HG03060 (cell line): ENCODE data around the gene AIFM3.

ENCODE experiments used
- ATAC-seq: cut with Tn5 transposase; IDR thresholded peaks from one replicate; pipeline ENCODE4 v1.9.1; 2021; ENCODE audit warnings: low read depth, moderate number of reproducible peaks; ENCODE audit not compliant: unreplicated experiment

Gene AIFM3

DNA sequence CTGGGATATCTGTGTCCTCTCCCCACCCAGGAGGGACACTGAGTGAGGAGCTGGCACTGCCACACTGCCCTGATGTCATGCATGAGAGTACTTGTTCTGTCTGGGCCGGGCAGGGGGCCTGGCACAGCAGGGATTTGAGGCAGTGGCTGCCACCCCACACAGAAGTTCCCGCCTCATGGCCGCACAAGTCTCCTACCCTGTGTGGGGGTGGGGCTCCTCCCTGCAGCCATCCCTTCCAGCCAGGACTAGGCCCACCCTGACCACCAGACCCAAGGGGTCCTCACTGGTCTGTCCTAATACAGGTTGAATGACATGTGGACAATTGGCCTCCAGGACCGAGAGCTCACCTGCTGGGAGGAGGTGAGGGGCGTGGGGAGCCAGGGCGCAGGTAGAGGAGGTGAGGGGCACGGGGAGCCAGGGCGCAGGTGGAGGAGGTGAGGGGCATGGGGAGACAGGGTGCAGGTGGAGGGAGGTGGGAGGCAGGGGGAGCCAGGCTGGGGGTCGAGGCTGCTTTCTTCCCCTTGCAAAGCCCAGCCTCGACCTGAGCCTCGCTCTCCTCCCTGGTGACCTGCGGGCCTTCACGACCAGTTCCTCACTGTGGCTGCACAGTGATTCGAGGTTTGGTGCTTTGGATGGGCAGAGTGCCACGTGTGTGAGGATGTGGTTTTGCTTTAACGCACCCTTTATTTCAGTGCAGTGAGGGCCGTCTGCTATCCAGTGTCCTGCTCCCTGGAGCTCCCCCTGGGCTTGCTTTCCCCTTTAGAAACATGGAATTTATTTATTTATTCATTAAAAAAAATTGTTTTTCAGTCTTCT, 22.5 kb downstream of the AIFM3 start:
- no peak for ATAC-seq

DNA sequence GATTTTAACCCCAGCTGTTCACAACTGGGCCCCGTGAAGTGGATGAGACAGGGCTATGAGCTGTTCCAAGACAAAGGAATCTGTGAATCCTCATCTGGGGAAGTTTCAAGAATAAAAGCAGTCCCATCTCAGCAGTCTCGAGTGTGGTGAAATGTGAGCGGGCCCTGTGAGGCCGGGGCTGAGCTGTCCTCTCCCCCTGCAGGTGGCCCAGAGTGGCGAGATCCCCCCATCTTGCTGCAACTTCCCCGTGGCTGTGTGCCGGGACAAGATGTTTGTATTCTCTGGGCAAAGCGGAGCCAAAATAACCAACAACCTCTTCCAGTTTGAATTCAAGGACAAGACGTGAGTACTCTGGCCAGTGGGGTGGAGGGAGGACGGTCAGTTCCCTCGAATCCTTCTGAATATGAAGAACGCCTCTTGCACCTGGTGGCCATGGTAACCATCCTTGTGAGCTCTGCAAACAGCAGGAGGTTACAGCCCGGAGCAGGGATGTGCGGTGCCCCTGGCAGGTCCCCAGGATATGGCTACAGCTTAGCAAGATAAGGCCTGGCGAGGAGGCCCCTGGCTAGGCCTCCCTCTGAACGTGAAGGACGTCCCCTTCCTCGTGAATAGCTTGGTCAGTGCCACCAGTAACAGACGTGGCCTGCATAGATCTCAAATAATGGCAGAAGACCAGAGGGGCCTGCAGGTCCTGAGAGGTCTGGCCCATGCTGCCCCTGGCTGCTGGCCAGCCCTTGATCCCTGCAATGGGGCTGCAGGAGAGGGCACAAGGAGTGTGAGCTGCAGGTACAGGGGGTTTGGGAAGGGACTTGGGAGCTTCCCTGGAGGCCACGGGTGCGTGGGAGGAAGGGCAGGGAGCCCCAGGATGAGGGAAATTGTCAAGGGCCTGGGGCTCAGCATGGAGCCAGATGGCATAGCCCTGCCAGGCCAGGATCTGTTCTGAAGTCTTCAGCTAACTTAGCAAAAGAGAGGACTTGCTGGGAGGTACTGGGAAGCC, 23.4 kb downstream of the AIFM3 start:
- no peak for ATAC-seq

DNA sequence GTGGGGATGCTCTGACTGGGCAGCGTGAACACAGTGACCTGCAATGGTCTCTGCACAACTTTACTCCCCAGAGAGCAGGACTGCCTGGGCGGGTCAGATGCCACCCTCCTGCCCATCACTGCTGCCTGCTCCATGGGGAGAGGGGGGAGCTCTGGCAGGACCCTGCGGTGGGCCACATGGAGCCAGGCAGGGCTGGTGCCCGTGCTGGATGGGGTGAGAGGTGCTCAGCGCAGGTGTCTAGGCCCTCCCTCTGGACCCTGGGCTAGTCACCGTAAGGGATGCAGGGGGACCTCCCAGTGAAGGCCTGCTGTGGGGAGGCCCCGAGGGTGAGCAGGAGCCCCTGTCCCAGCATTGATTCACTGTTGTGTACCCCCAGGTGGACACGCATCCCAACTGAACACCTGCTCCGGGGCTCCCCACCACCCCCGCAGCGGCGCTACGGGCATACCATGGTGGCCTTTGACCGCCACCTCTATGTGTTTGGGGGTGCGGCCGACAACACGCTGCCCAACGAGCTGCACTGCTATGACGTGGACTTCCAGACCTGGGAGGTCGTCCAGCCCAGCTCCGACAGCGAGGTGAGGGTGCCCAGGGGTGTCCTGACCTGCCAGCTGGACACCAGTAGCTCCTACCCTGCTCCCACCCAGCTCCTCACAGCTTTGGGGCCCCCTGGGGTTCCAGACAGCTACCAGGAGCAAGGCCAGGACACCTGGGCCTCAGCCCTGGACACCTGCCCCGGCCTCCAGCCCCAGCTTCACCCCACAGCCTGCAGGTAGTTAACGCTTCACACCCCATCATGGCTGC, 24.4 kb downstream of the AIFM3 start:
- ATAC-seq = no peak

DNA sequence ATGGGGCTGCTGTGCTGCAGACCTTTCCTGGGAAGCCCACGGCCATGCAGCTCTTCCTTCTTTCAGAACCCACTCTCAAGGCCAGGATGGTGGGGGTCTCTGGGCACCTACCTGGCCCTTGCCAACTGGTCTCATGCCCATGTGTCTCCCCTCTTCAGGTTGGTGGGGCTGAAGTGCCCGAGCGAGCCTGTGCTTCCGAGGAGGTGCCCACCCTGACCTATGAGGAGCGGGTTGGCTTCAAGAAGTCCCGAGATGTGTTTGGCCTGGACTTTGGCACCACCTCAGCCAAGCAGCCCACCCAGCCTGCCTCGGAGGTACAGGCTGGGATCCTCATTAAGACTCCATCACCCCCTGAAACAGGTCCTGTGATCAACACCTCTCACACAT, 25.0 kb downstream of the AIFM3 start:
- no peak for ATAC-seq

DNA sequence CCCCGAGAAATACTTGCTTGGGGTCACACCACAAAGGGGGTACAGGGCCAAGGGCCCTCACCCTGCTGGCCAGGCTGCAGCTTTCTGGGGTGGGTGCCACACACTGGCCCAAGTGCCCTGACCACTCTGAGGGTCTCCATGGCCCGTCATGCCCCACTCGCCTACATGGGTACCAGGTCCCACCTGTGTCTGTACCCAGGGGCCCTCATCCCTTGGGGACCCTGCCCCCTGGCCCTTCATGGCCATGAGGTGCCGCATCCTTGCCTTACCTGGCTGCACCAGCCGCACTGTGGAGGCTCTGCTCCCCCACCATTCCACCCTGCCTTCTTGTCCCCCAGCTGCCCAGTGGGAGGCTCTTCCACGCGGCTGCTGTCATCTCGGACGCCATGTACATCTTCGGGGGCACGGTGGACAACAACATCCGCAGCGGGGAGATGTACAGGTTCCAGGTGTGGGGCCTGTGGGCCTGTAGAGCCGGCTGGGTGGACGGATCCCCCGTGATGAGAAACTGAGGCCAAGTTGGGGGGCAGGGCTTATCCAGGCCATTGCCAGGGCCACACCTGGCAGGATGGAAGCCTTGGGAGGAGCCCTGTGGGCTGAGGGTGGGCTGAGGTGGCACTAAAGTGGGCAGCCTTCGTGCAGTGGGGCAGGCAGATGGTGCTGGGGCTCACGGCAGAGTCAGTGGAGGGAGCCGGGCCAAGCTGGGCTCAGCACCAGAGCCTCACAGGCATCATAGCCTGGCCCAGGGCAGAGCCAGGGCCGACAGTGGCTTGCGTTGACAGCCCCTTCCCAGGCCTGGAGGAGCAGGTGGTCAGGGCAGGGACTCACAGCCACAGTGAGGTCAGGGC, 25.6 kb downstream of the AIFM3 start:
- no peak for ATAC-seq

DNA sequence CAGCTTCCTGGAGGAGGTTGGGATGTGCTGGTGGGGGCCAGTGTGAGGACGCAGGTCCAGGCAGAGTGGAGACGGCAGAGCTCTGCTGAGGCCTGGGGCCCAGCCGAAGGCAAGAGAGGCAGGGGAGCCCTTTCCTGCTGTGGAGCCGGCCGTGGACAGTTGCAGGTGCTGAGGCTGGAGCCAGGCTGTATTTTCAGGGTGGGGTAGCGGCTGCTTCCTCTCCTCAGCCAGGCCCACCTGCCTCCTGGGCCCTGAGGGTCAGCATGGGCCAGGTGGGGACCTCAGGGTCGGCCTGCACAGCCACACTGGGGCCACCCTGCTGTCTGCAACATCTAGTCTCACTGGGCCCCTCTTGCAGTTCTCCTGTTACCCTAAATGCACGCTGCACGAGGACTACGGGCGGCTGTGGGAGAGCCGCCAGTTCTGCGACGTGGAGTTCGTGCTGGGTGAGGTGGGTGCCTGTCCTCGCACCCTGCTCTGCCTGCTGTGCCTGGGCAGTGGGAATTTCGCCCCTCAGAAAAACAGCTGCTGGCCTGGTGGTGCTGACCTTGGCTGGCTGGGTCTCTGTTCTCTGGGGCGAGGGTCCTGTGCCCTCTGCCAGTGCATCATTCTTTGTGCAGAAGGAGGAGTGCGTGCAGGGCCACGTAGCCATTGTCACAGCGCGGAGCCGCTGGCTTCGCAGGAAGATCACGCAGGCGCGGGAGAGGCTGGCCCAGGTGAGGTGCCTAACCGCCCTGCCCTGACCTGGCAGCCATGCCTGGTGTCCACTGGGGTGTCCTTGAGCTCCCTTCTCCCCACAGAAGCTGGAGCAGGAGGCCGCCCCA, 26.5 kb downstream of the AIFM3 start:
- ATAC-seq = no peak

DNA sequence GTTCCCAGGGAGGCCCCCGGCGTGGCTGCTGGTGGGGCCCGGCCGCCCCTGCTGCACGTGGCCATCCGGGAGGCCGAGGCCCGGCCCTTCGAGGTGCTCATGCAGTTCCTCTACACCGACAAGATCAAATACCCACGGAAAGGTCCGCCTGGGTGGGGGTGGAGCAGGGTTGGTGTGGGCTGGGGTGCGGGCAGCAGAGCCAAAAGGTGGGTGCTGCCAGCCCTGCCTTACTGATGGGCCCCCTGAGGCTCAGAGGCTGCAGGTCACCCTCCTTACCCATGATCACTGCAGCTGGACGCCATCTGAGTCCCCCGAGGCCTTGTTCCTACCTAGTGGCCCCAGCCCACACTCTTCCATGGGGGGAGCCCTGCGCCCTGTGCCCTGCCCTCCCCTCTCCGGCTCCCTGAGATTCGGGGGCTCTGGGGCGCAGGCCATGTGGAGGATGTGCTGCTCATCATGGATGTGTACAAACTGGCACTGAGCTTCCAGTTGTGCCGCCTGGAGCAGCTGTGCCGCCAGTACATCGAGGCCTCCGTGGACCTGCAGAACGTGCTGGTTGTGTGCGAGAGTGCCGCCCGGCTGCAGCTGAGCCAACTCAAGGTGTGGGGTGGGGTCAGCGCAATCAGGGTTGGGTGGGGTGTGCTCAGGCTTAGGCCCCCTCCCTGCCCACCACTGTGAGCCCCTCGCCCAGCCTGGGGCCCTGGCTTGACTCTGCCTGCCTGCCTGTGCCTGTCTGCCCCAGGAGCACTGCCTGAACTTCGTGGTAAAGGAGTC, 27.3 kb downstream of the AIFM3 start:
- no peak for ATAC-seq

DNA sequence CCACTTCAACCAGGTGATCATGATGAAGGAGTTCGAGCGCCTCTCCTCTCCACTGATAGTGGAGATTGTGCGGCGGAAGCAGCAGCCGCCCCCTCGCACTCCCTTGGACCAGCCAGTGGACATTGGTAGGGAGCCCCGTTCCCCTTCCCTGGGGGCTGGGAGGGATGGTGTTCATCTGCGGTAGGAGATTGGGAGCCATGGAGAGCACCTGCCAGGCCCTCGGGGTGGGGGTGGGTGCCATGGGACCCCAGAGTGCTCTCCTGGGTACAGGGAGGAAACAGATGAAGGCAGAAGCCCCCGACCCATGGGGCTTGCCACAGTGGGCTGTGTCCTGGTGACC, 27.8 kb downstream of the AIFM3 start:
- ATAC-seq = no peak

DNA sequence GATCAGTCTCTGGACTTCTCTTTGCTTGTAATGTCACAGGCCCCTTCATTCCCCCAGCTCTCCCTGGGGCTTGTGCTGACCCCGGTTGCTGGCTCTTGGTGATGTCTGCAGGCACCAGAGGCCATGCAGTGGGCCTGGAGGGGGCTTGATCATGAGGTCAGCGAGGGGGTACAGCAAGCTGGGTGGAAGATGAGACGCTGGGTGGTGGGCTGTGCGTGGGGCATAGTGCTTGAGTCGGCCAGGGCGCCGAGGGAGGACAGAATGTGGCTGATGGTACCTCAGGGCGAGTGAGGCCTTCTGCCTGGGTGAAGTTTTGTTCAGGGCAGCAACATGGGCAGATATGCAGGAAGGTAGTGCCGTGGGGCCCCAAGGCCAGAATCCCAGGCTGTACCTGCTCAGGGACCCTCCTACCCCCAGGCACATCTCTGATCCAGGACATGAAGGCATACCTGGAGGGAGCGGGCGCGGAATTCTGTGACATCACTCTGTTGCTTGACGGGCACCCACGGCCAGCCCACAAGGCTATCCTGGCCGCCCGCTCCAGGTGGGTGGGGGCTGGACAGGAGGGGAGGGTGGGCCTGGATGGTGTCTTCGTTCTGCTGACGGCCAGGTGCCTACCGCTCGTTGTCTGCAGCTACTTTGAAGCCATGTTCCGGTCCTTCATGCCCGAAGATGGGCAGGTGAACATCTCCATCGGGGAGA, 28.4 kb downstream of the AIFM3 start:
- no peak for ATAC-seq

DNA sequence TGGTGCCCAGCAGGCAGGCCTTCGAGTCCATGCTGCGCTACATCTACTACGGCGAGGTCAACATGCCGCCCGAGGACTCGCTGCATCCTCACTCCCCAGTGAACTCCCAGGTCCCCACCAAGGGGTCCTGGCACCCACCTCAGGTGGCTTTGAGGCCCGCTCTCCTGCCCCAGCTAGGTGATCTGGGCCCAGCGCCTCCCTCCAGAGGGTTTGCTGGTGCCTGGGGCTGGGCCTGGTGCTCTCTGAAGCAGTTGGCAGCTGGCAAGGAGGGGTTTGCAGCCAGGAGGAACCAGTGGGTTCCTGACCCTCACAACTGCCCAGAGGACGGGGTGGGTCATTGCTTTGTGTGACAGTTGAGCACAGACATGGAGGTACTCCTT, 29.0 kb downstream of the AIFM3 start:
- no peak for ATAC-seq

DNA sequence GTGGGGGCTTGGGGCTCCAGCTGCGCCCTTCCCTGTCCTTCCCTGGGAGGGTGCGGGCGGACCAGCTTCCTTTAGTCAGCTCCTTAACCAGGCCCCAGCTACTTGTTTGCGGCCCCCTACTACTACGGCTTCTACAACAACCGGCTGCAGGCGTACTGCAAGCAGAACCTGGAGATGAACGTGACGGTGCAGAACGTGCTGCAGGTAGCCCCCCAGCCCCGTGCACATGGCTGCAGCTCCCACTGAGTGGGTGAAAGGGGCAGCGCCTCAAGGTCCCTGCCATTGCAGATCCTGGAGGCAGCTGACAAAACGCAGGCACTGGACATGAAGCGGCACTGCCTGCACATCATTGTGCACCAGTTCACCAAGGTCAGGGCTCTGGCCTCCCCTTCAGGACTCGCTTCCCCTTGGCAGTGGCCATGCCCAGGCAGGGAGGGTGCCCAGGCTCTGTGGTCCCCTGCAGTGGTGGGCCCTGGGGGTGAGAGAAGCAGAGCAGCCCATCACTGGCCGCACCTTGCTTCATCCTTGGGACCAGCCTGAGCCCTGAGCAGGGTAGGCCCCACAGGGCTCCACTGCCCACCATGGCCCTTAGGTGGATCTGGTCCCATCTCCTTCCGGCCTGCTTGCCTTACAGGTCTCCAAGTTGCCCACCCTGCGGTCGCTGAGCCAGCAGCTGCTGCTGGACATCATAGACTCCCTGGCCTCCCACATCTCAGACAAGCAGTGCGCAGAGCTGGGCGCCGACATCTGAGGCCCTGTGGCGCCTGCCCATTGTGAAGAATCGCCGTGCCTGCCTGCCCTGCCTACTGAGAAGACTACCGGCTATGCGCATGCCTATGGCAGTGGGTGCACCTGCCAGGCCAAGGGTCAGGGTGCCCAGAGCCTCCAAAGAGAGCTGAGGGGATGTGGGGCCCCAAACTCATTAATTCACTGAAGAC, 29.8 kb downstream of the AIFM3 start:
- ATAC-seq = no peak

DNA sequence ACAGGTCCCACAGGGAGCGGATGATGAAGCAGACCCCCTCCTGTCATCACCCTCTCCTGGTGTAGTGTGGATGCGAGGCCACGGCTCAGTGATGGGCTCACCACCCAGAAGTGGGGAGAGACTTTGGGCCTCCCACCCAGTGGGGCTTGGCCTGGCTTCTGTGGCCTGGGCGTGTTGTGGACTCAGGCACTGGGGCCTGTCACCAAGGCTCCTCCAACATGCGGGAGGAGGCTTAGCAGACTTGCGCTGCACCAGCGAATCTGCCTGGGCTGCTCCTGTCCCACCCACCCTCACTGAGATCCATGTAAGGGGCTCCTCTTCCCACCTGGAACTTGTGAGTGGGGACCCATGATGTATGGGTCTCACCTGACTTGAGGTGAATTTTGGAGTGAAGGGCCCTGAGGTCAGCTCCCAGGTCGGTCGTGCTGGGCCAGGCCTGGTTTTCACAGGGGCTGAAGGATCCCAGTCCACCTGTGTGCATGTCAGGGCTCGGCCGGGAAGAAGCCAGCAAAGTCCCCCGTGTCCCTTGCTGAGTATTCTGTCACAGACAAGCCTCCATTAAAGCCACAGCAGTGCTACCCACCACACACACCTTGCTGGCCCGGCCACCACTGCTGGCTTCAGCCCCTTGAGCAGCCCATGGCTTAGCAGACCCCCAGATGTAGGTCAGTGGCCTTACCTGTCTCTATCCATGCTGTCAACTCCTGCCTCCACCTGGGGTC, 30.6 kb downstream of the AIFM3 start:
- no peak for ATAC-seq

DNA sequence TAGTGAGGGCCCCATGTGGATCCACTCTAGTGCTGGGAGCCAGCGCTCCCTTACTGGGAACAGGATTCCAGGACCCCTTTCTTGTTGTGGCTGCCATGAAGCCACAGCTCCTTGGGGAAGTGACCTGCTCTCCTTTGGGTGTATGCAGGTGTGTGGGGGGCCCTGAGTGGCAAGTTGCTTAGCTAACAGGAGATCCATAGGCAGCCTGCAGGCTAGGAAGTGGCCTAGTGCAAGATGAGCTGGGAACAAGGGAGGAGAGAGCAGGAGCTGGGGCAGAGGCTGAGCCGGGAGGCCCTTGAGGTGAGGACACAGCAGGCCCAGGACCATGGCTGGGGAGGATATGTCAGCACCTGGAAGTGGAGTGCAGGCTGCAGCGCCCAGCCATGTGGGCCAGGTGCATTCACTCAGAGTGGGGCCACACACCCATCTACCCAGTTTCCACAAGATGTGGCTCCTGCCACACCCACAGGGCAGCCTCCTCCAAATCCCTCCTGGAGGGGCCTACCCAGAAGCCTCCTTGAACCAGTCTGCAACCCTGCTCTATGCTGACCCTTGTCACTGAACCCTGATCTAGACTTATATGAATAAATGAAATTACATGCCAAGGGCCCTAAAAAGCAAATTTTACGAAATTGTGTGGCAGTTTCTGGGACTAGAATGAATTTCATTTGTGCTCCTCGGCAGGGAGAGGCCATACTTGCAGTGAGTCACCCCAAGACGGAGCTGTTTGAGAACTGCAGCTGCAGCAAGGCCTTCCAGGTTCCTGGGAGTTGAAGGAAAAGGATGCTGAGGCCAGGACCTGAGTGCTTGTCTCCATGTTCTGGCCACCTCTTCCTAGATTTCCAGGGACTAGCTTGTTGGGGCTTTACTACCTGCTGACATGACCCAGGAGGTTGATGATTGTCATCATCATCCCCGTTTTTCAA, 31.6 kb downstream of the AIFM3 start:
- no peak for ATAC-seq

DNA sequence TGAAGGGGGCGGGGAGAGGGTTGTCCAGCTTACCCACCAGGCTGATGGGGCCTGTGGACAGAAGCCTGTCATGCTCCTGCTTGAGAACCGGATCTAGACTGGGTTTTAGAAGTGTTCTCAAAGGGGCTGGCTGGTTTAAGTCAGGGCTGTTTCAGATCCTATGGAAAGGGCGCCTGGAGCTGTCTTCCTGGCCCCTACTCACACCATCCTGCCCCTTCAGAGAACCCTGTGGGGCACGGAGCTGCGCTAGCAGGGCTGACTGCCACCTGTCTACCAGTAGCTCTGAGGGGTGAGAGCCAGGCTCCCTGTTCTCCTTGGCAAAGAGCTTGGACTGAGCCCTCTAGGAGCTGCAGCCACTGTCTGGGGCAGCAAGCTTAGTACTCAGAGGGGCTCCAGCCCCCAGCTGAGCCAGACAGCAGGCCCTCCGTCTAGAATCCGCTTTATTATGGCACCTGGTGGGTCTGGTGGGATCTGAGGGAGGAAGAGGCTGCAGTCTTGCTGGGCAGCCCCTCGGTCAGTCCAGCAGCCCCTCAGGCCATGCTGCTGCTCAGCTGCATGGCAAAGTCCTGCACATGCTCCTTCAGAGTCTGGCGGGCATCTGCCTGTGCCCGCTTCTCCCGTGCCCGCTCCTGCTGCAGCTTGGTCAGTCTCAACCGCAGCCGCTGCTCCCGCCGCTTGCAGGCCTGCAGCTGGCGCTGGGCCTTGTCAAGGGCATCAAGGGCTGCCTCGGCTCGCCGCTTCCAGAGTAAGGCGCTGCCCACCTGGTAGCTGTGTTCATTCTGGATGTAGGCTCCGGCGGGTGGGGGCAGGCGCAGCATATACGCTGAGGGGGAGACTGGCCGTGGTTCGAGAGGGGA, 32.5 kb downstream of the AIFM3 start:
- no peak for ATAC-seq
